Gastroesophageal sphincter (tissue), 4 donors: ENCODE results near the gene TMEM163. TPM values are rescaled to one million over a fixed set of nuclear protein-coding genes. Genes with fewer than 3 reads are reported as not detected.

Experiments
- ATAC-seq: fragments of 150-250 bp; one replicate; pipeline ENCODE4 v1.9.1; 2016; ENCODE audit warnings: mild to moderate bottlenecking, moderate library complexity
- H3K27ac ChIP-seq, 4 donors: fragments of 200-600 bp; sonication (generic) in 3 of 4; 1 replicate in 3 of 4; 2 replicates in 1 of 4; pipeline ENCODE4 v1.5.1; 2016 to 2019
- H3K27me3 ChIP-seq: fragments of 200-600 bp; sonication (generic); one replicate; pipeline ENCODE4 v1.5.1; 2019
- H3K36me3 ChIP-seq, 2 donors: fragments of 200-600 bp; sonication (generic); one replicate each; pipeline ENCODE4 v1.5.1; 2019; ENCODE audit warnings: control low read depth in 1 of 2
- H3K4me1 ChIP-seq, 3 donors: fragments of 200-600 bp; sonication (generic); 1 replicate in 2 of 3; 2 replicates in 1 of 3; pipeline ENCODE4 v1.5.1; 2016 to 2019; ENCODE audit warnings: control low read depth in 2 of 3
- H3K4me3 ChIP-seq, 2 donors: fragments of 200-600 bp; sonication (generic); one replicate each; pipeline ENCODE4 v1.5.1; 2019; ENCODE audit warnings: mild to moderate bottlenecking in 1 of 2, moderate library complexity in 1 of 2
- H3K9me3 ChIP-seq, 3 donors: fragments of 200-600 bp; sonication (generic); one replicate each; pipeline ENCODE4 v1.5.1; 2017 to 2019; ENCODE audit warnings: control low read depth in 2 of 3
- EP300 ChIP-seq: sonication (generic); formaldehyde crosslinking; IDR thresholded peaks from one replicate; pipeline ENCODE4 v1.6.1; 2017; ENCODE audit warnings: antibody characterized with exemption, mild to moderate bottlenecking
- POLR2A ChIP-seq, 2 donors: fragments of 450-650 bp; IDR thresholded peaks; one replicate each; pipeline ENCODE4 v1.6.1; 2017; ENCODE audit warnings: antibody characterized with exemption in 2 of 2, mild to moderate bottlenecking in 2 of 2, moderate library complexity in 1 of 2
- POLR2AphosphoS5 ChIP-seq: sonication (generic); formaldehyde crosslinking; IDR thresholded peaks from one replicate; pipeline ENCODE4 v1.6.1; 2017; ENCODE audit warnings: antibody characterized with exemption
- WGBS, 2 donors: methylation state at CpG; one replicate each; pipeline ENCODE4 v1.1.5; 2018; ENCODE audit warnings: low coverage in 1 of 2; 5-methylcytosine and 5-hydroxymethylcytosine counted together
- total RNA-seq, 4 donors: library from RNA; depleted of rRNA; stranded (reverse); fragments of >200 nt; gene quantifications; one replicate each; pipeline ENCODE4 v1.1.0, GENCODE V29; 2016
- TF ChIP-seq, protein P1 (sequence below), 4 experiments: fragments of 200-600 bp in 2 of 4; fragments of 450-650 bp in 2 of 4; sonication (generic) in 1 of 4; IDR thresholded peaks; one replicate each; pipeline ENCODE4 v1.5.1; 2017 to 2019; ENCODE audit warnings: antibody characterized with exemption in 4 of 4, mild to moderate bottlenecking in 2 of 4, moderate library complexity in 2 of 4

TMEM163 gene
- total RNA-seq, 4 donors from 2014 or later: 0.27 to 2.5 (median 0.60) TPM

DNA sequence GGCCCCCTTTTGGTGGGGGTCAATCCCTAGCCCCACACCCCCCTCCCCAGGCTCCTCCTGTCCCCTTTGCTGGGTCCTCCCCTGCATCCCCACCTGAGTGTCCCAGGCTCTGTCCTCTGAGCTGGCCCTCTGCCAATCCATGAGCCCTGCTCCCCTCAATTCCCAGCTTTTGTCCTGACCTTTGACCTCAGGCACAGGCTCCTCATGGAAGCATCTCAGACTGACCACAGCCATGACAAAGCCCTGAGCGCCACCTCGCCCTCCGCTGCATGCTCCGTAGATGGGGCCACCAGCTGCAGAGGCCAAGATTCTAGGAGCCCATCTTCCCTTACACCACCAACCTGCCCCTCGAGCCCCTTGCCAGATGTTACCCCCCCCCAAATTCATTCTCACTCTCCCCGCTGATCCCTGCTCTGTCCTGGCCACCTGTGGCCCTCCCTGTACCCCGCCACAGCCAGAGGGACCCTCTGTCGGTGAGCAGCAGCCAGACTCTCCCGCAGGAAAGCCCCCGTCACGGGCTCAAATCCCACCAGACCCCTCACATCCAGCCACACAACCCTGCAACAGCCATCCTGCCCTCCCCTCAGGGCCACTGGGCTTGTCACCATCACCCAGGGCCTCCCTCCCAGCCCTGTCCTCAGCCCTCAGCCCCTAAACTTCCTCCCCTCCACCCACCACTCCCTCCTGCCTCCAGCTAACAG is 258.9 kb downstream of the TMEM163 start:
- Histone ChIP-seq H3K27ac (no peak overlapping the region), H3K27me3 (no peaks in the 10 kb centered on the region), H3K4me1 (no peaks in the 10 kb centered on the region), H3K4me3 (no peak overlapping the region), H3K36me3 (peaks cover 0 to 7% of the 10 kb centered on the region in 2 donors), H3K9me3 (no peaks in the 10 kb centered on the region)
- WGBS, 2 donors: 82 to 86% methylated on average over 2 to 7 of the region's 11 CpGs
- TF ChIP-seq EP300 (no peak), POLR2A (IDR thresholded peaks at IDR 0.05) (no peak), POLR2AphosphoS5 (no peak)
- TF ChIP-seq, protein P1, sequence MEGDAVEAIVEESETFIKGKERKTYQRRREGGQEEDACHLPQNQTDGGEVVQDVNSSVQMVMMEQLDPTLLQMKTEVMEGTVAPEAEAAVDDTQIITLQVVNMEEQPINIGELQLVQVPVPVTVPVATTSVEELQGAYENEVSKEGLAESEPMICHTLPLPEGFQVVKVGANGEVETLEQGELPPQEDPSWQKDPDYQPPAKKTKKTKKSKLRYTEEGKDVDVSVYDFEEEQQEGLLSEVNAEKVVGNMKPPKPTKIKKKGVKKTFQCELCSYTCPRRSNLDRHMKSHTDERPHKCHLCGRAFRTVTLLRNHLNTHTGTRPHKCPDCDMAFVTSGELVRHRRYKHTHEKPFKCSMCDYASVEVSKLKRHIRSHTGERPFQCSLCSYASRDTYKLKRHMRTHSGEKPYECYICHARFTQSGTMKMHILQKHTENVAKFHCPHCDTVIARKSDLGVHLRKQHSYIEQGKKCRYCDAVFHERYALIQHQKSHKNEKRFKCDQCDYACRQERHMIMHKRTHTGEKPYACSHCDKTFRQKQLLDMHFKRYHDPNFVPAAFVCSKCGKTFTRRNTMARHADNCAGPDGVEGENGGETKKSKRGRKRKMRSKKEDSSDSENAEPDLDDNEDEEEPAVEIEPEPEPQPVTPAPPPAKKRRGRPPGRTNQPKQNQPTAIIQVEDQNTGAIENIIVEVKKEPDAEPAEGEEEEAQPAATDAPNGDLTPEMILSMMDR (IDR thresholded peaks at IDR 0.05): no peak
- no peak for ATAC-seq

DNA sequence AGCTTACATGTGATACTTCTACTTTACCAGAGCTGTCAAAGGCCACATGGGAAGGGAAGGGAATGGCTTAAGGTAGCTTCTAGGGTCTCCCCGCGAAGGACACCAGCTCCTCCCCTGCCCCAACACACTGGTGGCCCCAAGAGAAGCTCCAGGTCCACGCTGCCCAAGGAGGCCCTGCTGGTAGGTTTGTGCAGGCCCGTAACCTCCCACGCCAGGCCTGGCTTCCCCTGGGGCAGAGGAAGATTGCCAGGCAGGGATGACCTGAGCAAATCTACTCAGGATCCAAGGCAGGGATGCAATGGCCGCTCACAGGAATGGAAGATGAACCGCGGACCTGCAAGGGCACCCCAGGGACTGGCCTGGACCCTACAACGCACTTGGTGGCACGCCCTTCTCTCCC is 259.9 kb downstream of the TMEM163 start:
- no peak for TF ChIP-seq POLR2AphosphoS5
- TF ChIP-seq, protein P1 (IDR thresholded peaks at IDR 0.05): no peak
- no peak for TF ChIP-seq EP300
- no peak for TF ChIP-seq POLR2A (IDR thresholded peaks at IDR 0.05)
- 96% methylated on average over 4 of the region's 10 CpGs; no CpG with 5 or more reads in 1 of the 2 donors for WGBS, 2 donors
- Histone ChIP-seq H3K27ac (no peak overlapping the region), H3K4me3 (no peak overlapping the region), H3K4me1 (no peaks in the 10 kb centered on the region), H3K9me3 (no peaks in the 10 kb centered on the region), H3K27me3 (no peaks in the 10 kb centered on the region), H3K36me3 (peaks cover 0 to 7% of the 10 kb centered on the region in 2 donors)
- ATAC-seq: no peak

DNA sequence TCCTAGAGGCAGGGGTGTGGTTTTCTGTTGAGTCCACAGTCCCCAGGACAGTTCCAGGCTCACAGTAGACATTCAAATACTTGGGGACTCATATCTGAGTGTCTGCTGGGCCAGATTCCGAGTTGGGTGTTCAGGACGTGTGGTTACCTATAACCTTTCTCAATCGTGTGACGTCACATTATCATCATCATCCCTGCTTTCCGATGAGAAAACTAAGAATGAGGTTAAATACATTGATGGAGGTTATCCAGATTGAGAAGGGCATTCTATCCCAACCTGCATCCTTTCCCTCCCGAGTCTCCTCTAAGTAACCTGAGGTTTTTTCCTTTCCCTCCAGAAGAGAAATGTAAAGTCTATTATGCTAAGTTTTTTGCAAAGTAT is 260.3 kb downstream of the TMEM163 start:
- no peak for TF ChIP-seq EP300
- TF ChIP-seq, protein P1 (IDR thresholded peaks at IDR 0.05): no peak
- TF ChIP-seq POLR2AphosphoS5: no peak
- TF ChIP-seq POLR2A (IDR thresholded peaks at IDR 0.05): no peak
- no peaks in the 10 kb centered on the region for H3K27me3 ChIP-seq
- ATAC-seq: no peak
- no peaks in the 10 kb centered on the region for H3K4me1 ChIP-seq
- H3K9me3 ChIP-seq: no peaks in the 10 kb centered on the region
- H3K4me3 ChIP-seq: no peak overlapping the region
- peaks cover 0 to 7% of the 10 kb centered on the region in 2 donors for H3K36me3 ChIP-seq
- H3K27ac ChIP-seq: no peak overlapping the region
- WGBS, 2 donors: 40 to 88% methylated on average over 1 to 5 of the region's 6 CpGs

DNA sequence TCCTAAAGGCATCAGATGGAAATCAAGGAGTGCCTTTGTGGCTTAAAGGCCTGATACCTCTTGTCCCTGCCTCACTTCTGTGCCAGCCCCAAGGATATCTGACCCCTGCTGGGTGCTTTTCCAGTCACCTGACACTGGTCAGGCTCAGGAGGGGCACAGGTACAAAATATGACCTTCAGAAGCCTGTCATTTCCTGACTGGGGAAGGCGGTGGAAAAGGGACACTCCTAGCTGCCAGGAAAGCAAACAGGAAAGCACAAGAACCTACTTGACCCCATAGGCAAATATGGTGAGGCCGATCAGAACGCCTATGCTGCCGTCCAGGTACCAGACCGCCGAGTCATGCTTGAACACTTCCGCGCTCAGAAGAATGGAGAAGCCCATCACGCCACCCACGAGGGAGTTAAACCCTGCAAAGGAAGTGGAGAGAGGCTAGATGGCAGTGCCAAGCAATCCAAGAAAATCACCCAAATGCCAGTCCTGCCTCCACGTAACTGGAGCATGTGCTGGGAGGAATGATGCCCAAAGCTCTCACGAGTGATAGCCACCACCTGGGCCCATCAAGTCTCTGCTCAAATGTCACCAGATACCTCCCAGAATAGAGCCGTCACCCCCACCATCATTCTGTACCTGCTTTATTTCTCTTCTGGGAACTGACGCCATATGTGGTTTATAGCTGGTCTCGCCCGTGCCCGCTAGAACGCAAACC is 260.9 kb downstream of the TMEM163 start:
- TF ChIP-seq POLR2A (IDR thresholded peaks at IDR 0.05): no peak
- TF ChIP-seq, protein P1 (IDR thresholded peaks at IDR 0.05): no peak
- no peak for TF ChIP-seq POLR2AphosphoS5
- TF ChIP-seq EP300: no peak
- H3K27me3 ChIP-seq: no peaks in the 10 kb centered on the region
- H3K36me3 ChIP-seq: peaks cover 0 to 7% of the 10 kb centered on the region in 2 donors
- H3K4me1 ChIP-seq: no peaks in the 10 kb centered on the region
- 40% methylated on average over 1 of the region's 18 CpGs; no CpG with 5 or more reads in 1 of the 2 donors for WGBS, 2 donors
- no peak overlapping the region for H3K4me3 ChIP-seq
- no peaks in the 10 kb centered on the region for H3K9me3 ChIP-seq
- no peak overlapping the region for H3K27ac ChIP-seq
- ATAC-seq: no peak
